HUES64 (cell line): Measurements from ENCODE around the gene SRGAP2B.
"Not testable (repeated sequence)": the region's sequence is repeated elsewhere in the genome, so short reads cannot be mapped to it uniquely, and the experiment has no call there.

Experiments used
- H3K27ac ChIP-seq: 2 replicates; pipeline ENCODE4 v1.7.0; 2013; ENCODE audit warnings: low read depth, low read length, inconsistent platforms
- H3K27me3 ChIP-seq: 2 replicates; pipeline ENCODE4 v1.6.1; 2013; ENCODE audit warnings: mild to moderate bottlenecking, low read length; ENCODE audit not compliant: insufficient read depth
- H3K36me3 ChIP-seq: 2 replicates; pipeline ENCODE4 v1.6.1; 2013; ENCODE audit warnings: mild to moderate bottlenecking, low read length; ENCODE audit not compliant: insufficient read depth
- H3K4me1 ChIP-seq: 2 replicates; pipeline ENCODE4 v1.6.1; 2013; ENCODE audit warnings: mild to moderate bottlenecking, low read length, moderate library complexity; ENCODE audit not compliant: insufficient read depth
- H3K4me3 ChIP-seq: 2 replicates; pipeline ENCODE4 v1.5.1; 2013; ENCODE audit warnings: mild to moderate bottlenecking, low read length, moderate library complexity
- H3K9ac ChIP-seq: 2 replicates; pipeline ENCODE4 v1.6.1; 2013; ENCODE audit warnings: mild to moderate bottlenecking, low read depth, low read length
- H3K9me3 ChIP-seq: 2 replicates; pipeline ENCODE4 v1.6.1; 2013; ENCODE audit warnings: low read depth, low read length; ENCODE audit not compliant: insufficient read depth
- WGBS: fragments of 150-250, 120-280 bp; methylation state at CpG from one replicate; pipeline ENCODE4 v1.1.7; 2013; ENCODE audit warnings: missing lambda C conversion rate; 5-methylcytosine and 5-hydroxymethylcytosine counted together

Gene SRGAP2B

GRCh38 chr1:144930085-144930777, 164.9 kb downstream of the SRGAP2B start:
- H3K27ac ChIP-seq, H3K27me3 ChIP-seq, H3K9me3 ChIP-seq, H3K36me3 ChIP-seq, H3K4me1 ChIP-seq, H3K9ac ChIP-seq, H3K4me3 ChIP-seq: not testable (repeated sequence)
- WGBS = 94% methylated on average over 2 of the region's 6 CpGs

DNA sequence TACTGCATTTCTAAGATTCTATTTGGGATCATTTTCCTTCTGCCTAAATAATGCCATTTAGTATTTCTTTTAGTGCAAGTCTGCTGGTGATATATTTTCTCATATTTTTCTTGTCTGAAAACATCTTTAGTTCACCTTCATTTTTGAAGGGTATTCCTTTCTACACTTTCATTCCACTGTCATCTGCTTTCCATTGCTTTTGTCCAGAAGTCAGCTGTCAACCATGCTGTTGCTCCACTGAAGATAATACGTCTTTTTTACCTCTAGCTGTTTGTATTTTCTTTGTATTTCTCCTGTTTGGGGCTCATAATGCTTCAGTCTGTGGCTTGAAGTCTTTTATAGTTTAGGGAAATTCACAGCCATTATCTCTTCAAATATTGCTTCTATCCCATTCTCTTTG, 167.8 kb downstream of the SRGAP2B start:
- not testable (repeated sequence) for H3K27me3 ChIP-seq, H3K9ac ChIP-seq, H3K27ac ChIP-seq, H3K4me1 ChIP-seq, H3K9me3 ChIP-seq, H3K36me3 ChIP-seq, H3K4me3 ChIP-seq
- no CpG with 5 or more reads among the region's 1 CpG for WGBS

DNA sequence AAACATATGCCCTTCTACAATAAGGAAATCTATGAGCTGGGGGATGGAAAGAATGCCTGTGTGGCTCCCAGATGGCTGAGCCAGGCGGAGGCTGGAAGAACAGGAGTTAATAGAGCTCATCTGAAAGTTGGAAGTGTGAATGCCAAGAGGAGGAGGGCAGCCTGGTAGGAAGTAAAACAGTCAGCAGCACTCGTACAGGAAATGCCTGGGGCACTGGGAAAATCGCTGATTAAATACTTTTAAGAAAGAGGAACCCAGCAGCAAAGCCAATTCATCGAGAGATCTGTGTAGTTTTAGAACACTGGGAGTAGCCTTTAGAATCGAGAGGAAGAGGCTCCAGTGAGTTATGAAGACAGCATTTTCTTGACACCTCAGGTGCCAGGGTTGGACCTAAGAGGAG, 171.5 kb downstream of the SRGAP2B start:
- not testable (repeated sequence) for H3K27me3 ChIP-seq
- WGBS = no CpG with 5 or more reads among the region's 5 CpGs

DNA sequence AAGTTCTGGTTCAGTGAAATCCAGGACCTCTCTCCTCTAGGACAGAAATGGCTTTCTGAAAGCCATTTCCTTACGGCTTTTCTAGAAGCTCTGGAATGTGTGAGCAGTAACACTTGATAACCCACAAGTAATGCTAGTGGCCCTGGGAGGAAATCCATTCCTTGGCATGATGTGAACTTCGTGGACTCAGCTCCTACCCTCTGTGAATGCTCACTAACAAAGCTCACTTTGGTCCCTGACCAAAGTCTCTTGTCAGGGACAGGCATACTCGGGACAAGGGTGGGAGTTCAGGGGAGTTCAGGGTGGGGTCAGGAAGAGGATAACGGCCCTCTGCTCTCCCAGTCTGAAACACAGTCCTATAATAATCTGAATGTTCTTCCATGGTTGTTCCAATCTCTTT, 172.3 kb downstream of the SRGAP2B start:
- H3K4me1 ChIP-seq, H3K27me3 ChIP-seq, H3K9me3 ChIP-seq, H3K9ac ChIP-seq, H3K27ac ChIP-seq, H3K36me3 ChIP-seq, H3K4me3 ChIP-seq: not testable (repeated sequence)
- WGBS = 90% methylated on average over 2 of the region's 4 CpGs

More for the DNA sequence above, 171.5 kb downstream of the SRGAP2B start:
- H3K4me3 ChIP-seq, H3K9me3 ChIP-seq, H3K27ac ChIP-seq, H3K4me1 ChIP-seq, H3K9ac ChIP-seq, H3K36me3 ChIP-seq: not testable (repeated sequence)

DNA sequence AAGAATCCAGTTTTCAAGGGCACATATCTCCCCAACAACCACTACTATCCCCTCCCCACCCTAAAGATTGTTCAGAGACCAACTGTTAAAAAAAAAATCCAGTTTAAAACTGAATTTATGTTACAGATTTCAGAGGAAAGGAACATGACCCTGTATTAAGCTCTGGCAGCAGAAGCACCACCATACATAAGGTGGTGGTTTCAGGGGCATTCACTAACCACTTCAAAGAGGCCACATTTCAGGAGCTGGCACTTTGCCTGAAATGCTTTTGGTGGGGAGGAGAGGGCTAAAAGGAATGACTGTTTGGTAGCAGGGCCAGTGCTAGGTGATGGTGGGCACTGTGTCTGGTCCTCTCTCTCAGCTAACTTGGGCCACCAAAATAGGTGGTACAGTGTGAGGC, 176.0 kb downstream of the SRGAP2B start:
- H3K27me3 ChIP-seq, H3K36me3 ChIP-seq, H3K9ac ChIP-seq, H3K4me3 ChIP-seq, H3K9me3 ChIP-seq, H3K27ac ChIP-seq, H3K4me1 ChIP-seq: not testable (repeated sequence)

GRCh38 chr1:144918027-144918603, 177.0 kb downstream of the SRGAP2B start:
- not testable (repeated sequence) for H3K36me3 ChIP-seq, H3K27me3 ChIP-seq, H3K9me3 ChIP-seq, H3K9ac ChIP-seq, H3K4me1 ChIP-seq, H3K27ac ChIP-seq, H3K4me3 ChIP-seq
- WGBS = no CpG with 5 or more reads among the region's 3 CpGs

DNA sequence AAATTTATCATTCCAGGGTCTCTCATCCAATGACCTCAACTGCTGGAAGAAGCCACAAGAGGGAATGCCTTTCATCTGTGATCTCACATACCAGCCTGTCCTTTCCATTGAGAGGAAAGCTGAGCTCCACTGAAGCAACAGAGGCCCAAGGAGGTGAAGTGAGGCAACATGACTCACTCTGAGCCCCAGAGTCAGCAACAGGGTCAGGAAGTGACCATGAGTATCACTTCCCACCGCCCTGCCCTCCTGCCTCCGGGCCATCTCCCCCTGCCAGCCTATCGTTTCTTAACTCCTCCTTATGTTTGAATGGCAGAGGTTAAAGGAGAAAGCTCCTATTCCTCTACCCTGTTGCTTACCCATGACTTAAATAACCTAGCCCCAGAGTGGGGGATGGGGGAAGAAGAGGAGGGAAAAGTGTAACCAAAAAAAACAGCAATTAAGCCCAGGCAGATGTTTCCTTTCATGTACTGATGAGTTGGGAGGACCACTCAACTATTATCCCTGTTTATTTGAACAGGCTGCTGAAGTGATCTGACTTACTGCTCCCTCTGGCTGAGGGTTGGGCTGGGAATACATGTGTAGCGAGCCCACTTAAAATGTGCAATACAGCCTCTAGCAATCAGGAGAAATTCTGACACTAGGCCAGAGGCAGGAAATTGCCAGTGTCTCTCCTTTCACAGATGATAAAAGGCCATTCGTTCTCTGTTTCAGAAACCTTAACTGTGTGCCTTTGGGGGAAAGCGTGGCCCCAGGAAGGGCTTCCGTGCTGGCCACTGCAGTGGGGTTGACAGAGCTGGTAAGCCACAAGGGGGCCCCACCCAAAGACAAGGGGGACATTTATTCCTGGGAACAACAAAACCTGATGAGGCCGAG, 177.7 kb downstream of the SRGAP2B start:
- H3K36me3 ChIP-seq, H3K9me3 ChIP-seq, H3K9ac ChIP-seq, H3K4me1 ChIP-seq, H3K27ac ChIP-seq, H3K27me3 ChIP-seq, H3K4me3 ChIP-seq: not testable (repeated sequence)
- no CpG with 5 or more reads among the region's 8 CpGs for WGBS

GRCh38 chr1:144913977-144914734, 181.0 kb downstream of the SRGAP2B start:
- H3K27ac ChIP-seq, H3K9me3 ChIP-seq, H3K9ac ChIP-seq, H3K4me1 ChIP-seq, H3K4me3 ChIP-seq, H3K27me3 ChIP-seq, H3K36me3 ChIP-seq: not testable (repeated sequence)
- 61% methylated on average over 2 of the region's 12 CpGs for WGBS

DNA sequence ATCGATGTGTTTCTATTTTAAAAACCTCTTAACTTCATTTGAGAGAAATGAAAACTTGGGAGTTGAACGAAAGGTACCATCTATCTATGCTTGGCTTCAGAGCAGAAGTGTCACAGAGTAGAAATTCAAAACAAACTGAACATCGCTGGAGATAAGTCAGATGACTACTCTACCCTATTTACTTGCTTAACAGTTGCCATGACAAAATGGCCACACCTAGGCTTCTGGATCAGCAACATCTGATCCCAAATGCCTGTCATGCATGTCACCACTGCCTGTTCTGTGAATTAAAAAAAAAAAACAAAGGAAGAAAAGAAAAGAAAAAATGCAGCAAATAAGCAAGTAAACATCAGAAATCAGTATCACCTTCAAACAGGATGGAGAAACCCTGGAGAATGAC, 181.7 kb downstream of the SRGAP2B start:
- WGBS = no CpG with 5 or more reads among the region's 3 CpGs

DNA sequence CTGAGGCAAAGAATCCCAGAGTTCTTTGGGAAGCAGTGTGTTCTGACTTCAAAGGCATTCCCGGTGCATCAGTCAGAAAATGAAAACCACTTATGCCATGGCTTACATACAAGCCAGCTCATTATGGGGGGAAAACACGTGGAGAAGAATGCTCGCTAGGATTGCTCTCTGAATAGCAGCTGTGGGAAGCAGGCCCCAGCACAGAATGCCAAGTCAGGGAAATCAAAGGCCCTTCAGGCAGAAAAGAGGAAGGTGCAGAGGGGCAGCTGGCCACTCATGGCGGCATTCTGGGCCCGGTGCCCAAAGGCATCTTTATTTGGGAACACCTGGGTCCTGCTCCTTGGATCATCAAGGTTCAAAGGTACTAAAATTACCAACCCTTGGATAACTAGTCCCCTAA, 184.4 kb downstream of the SRGAP2B start:
- not testable (repeated sequence) for H3K27ac ChIP-seq, H3K36me3 ChIP-seq, H3K4me3 ChIP-seq, H3K9ac ChIP-seq, H3K27me3 ChIP-seq, H3K9me3 ChIP-seq, H3K4me1 ChIP-seq
- WGBS = no CpG with 5 or more reads among the region's 5 CpGs

More for the DNA sequence above, 181.7 kb downstream of the SRGAP2B start:
- H3K36me3 ChIP-seq, H3K27me3 ChIP-seq, H3K4me3 ChIP-seq, H3K4me1 ChIP-seq, H3K27ac ChIP-seq, H3K9ac ChIP-seq, H3K9me3 ChIP-seq: not testable (repeated sequence)

DNA sequence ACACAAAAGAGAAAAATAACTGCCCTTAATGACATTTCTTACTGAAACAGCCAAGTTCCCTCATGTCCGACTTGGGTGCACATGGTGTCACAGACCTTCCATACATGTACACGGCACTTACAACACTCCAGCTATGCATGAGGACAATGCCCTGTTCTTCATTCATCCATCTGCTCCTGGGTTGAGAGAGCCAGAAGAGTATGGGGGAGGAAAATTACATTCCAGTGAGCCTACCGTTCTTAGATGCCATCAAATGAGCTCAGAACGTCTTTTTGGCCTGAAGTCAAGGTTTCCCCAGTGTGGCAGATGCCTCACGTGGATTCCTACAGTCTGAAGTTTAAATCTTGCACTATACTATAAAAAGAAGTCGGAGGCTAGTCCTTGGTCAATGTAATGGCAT, 194.3 kb downstream of the SRGAP2B start:
- not testable (repeated sequence) for H3K9ac ChIP-seq, H3K27ac ChIP-seq, H3K4me3 ChIP-seq, H3K4me1 ChIP-seq, H3K36me3 ChIP-seq, H3K27me3 ChIP-seq, H3K9me3 ChIP-seq
- WGBS = no CpG with 5 or more reads among the region's 6 CpGs
